Measurements from ENCODE around the gene SFN.

Gene SFN

GRCh38 chr1:26862781-26863684 lies at the start of gene SFN:
TSS of gene SFN (plus strand) at chr1:26863149. CDS start at chr1:26863213, 64 bp downstream.
- Mint-ChIP-seq H3K9me3 (no peaks in the 10 kb centered on the region), H3K27ac (peak within 1 kb of the TSS; percentile 68), H3K4me1 (ENCODE audit: low read depth) (peaks cover 20% of the 10 kb centered on the region), H3K4me3 (peak within 1 kb of the TSS; percentile 93), H3K36me3 (ENCODE audit: low read depth) (no peaks in the 10 kb centered on the region), H3K27me3 (ENCODE audit: low read depth) (no peaks in the 10 kb centered on the region)
- peak; percentile 32 for DNase-seq (ENCODE audit: low spot score)

GRCh38 chr1:26814377-26814776 lies 48.6 kb upstream of the SFN start:
- Mint-ChIP-seq H3K4me3 (no peak overlapping the region), H3K27ac (no peak overlapping the region)

GRCh38 chr1:26814893-26815292 lies 48.1 kb upstream of the SFN start:
- H3K27ac Mint-ChIP-seq: no peak overlapping the region
- peaks cover 17% of the 10 kb centered on the region for H3K4me1 Mint-ChIP-seq (ENCODE audit: low read depth)
- no peak overlapping the region for H3K4me3 Mint-ChIP-seq
- no peaks in the 10 kb centered on the region for H3K9me3 Mint-ChIP-seq
- H3K27me3 Mint-ChIP-seq (ENCODE audit: low read depth): no peaks in the 10 kb centered on the region
- no peak for DNase-seq (ENCODE audit: low spot score)
- no peaks in the 10 kb centered on the region for H3K36me3 Mint-ChIP-seq (ENCODE audit: low read depth)

More at GRCh38 chr1:26814377-26814776, 48.6 kb upstream of the SFN start:
- peaks cover 17% of the 10 kb centered on the region for H3K4me1 Mint-ChIP-seq (ENCODE audit: low read depth)
- H3K36me3 Mint-ChIP-seq (ENCODE audit: low read depth): no peaks in the 10 kb centered on the region
- H3K9me3 Mint-ChIP-seq: no peaks in the 10 kb centered on the region
- H3K27me3 Mint-ChIP-seq (ENCODE audit: low read depth): no peaks in the 10 kb centered on the region
- no peak for DNase-seq (ENCODE audit: low spot score)

GRCh38 chr1:26820784-26821269 lies 42.1 kb upstream of the SFN start:
- Mint-ChIP-seq H3K27me3 (ENCODE audit: low read depth) (no peaks in the 10 kb centered on the region), H3K4me1 (ENCODE audit: low read depth) (peaks cover 13% of the 10 kb centered on the region), H3K4me3 (peak overlapping the region; percentile 49), H3K36me3 (ENCODE audit: low read depth) (no peaks in the 10 kb centered on the region), H3K9me3 (no peaks in the 10 kb centered on the region), H3K27ac (no peak overlapping the region)
- no peak for DNase-seq (ENCODE audit: low spot score)

- Mint-ChIP-seq H3K27me3 (ENCODE audit: low read depth) (no peaks in the 10 kb centered on the region), H3K4me3 (no peak overlapping the region), H3K4me1 (ENCODE audit: low read depth) (peaks cover 18% of the 10 kb centered on the region), H3K9me3 (no peaks in the 10 kb centered on the region), H3K27ac (no peak overlapping the region), H3K36me3 (ENCODE audit: low read depth) (peaks cover 5% of the 10 kb centered on the region)
- DNase-seq (ENCODE audit: low spot score): no peak
These were observed 40.1 kb upstream of the SFN start for GRCh38 chr1:26822737-26823395.

- no peak overlapping the region for H3K4me3 Mint-ChIP-seq
- H3K9me3 Mint-ChIP-seq: no peaks in the 10 kb centered on the region
- no peak overlapping the region for H3K27ac Mint-ChIP-seq
- peaks cover 19% of the 10 kb centered on the region for H3K36me3 Mint-ChIP-seq (ENCODE audit: low read depth)
- H3K4me1 Mint-ChIP-seq (ENCODE audit: low read depth): peaks cover 36% of the 10 kb centered on the region
- no peaks in the 10 kb centered on the region for H3K27me3 Mint-ChIP-seq (ENCODE audit: low read depth)
- no peak for DNase-seq (ENCODE audit: low spot score)
These were observed 38.2 kb upstream of the SFN start for GRCh38 chr1:26824731-26825130.

- DNase-seq (ENCODE audit: low spot score): peak; percentile 77
- Mint-ChIP-seq H3K4me1 (ENCODE audit: low read depth) (peaks cover 39% of the 10 kb centered on the region), H3K36me3 (ENCODE audit: low read depth) (peaks cover 25% of the 10 kb centered on the region), H3K4me3 (peak within 1 kb of the TSS; percentile 97), H3K27ac (peak within 1 kb of the TSS; percentile 91), H3K27me3 (ENCODE audit: low read depth) (no peaks in the 10 kb centered on the region), H3K9me3 (no peaks in the 10 kb centered on the region)
These were observed 36.5 kb upstream of the SFN start, which contains the start of gene ZDHHC18 for GRCh38 chr1:26826261-26827105. TSS of gene ZDHHC18 (plus strand) at chr1:26826688. CDS start at chr1:26826805, 117 bp downstream.

- Mint-ChIP-seq H3K4me1 (ENCODE audit: low read depth) (peaks cover 44% of the 10 kb centered on the region), H3K27me3 (ENCODE audit: low read depth) (no peaks in the 10 kb centered on the region), H3K4me3 (peak overlapping the region; percentile 97), H3K9me3 (no peaks in the 10 kb centered on the region), H3K36me3 (ENCODE audit: low read depth) (peaks cover 29% of the 10 kb centered on the region), H3K27ac (peak overlapping the region; percentile 91)
- no peak for DNase-seq (ENCODE audit: low spot score)
These were observed 35.8 kb upstream of the SFN start for GRCh38 chr1:26827106-26827604.

GRCh38 chr1:26827663-26828062 lies 35.3 kb upstream of the SFN start:
- peak overlapping the region; percentile 91 for H3K27ac Mint-ChIP-seq
- H3K9me3 Mint-ChIP-seq: no peaks in the 10 kb centered on the region
- H3K36me3 Mint-ChIP-seq (ENCODE audit: low read depth): peaks cover 33% of the 10 kb centered on the region
- H3K4me1 Mint-ChIP-seq (ENCODE audit: low read depth): peaks cover 49% of the 10 kb centered on the region
- no peak for DNase-seq (ENCODE audit: low spot score)
- H3K27me3 Mint-ChIP-seq (ENCODE audit: low read depth): no peaks in the 10 kb centered on the region
- H3K4me3 Mint-ChIP-seq: peak overlapping the region; percentile 97

GRCh38 chr1:26828411-26828991 lies 34.4 kb upstream of the SFN start:
- DNase-seq (ENCODE audit: low spot score): peak; percentile 32
- peak overlapping the region; percentile 97 for H3K4me3 Mint-ChIP-seq
- H3K27ac Mint-ChIP-seq: peak overlapping the region; percentile 91
- peaks cover 54% of the 10 kb centered on the region for H3K4me1 Mint-ChIP-seq (ENCODE audit: low read depth)
- no peaks in the 10 kb centered on the region for H3K27me3 Mint-ChIP-seq (ENCODE audit: low read depth)
- peaks cover 40% of the 10 kb centered on the region for H3K36me3 Mint-ChIP-seq (ENCODE audit: low read depth)
- no peaks in the 10 kb centered on the region for H3K9me3 Mint-ChIP-seq

GRCh38 chr1:26829184-26829911 lies 33.6 kb upstream of the SFN start:
- Mint-ChIP-seq H3K36me3 (ENCODE audit: low read depth) (peaks cover 47% of the 10 kb centered on the region), H3K27ac (peak overlapping the region; percentile 91), H3K4me1 (ENCODE audit: low read depth) (peaks cover 63% of the 10 kb centered on the region), H3K9me3 (no peaks in the 10 kb centered on the region), H3K27me3 (ENCODE audit: low read depth) (no peaks in the 10 kb centered on the region), H3K4me3 (peak overlapping the region; percentile 97)
- DNase-seq (ENCODE audit: low spot score): no peak

GRCh38 chr1:26831059-26831458 lies 31.9 kb upstream of the SFN start:
- Mint-ChIP-seq H3K4me3 (no peak overlapping the region), H3K4me1 (ENCODE audit: low read depth) (peaks cover 66% of the 10 kb centered on the region), H3K27me3 (ENCODE audit: low read depth) (no peaks in the 10 kb centered on the region), H3K36me3 (ENCODE audit: low read depth) (peaks cover 59% of the 10 kb centered on the region), H3K9me3 (no peaks in the 10 kb centered on the region), H3K27ac (peak overlapping the region; percentile 60)
- no peak for DNase-seq (ENCODE audit: low spot score)

Measured in T-helper 2 cell treated with Interferon-gamma antibody and Interleukin-4, amounts not matched to agents 5 μg/mL and 100 μg/mL, for 36 hours (primary cell).